Measurements from ENCODE around the gene MORN1.

MORN1 gene

GRCh38 chr1:2300851-2301606, 90.3 kb downstream of the MORN1 start:
- TF ChIP-seq MAX (IDR thresholded peaks at IDR 0.05) (no peak), TAF1 (IDR thresholded peaks at IDR 0.05; ENCODE audit: low read depth) (no peak), RAD21 (IDR thresholded peaks at IDR 0.05; ENCODE audit: low read depth) (no peak), CREB1 (IDR thresholded peaks at IDR 0.05; ENCODE audit: low read depth) (no peak), YY1 (IDR thresholded peaks at IDR 0.05; ENCODE audit: low read depth) (no peak), TEAD4 (IDR thresholded peaks at IDR 0.05) (no peak), ZBTB7A (IDR thresholded peaks at IDR 0.05; ENCODE audit: low read depth) (no peak), FOXM1 (IDR thresholded peaks at IDR 0.05; ENCODE audit: borderline replicate concordance, low read depth) (no peak), EGR1 (IDR thresholded peaks at IDR 0.05) (no peak), TCF12 (IDR thresholded peaks at IDR 0.05; ENCODE audit: low read depth) (no peak)

GRCh38 chr1:2300004-2300771, 91.2 kb downstream of the MORN1 start:
- TF ChIP-seq YY1 (IDR thresholded peaks at IDR 0.05; ENCODE audit: low read depth), result no peak
- no peak for TF ChIP-seq NFIC (IDR thresholded peaks at IDR 0.05)
- no peak for TF ChIP-seq CREB1 (IDR thresholded peaks at IDR 0.05; ENCODE audit: low read depth)
- TF ChIP-seq RAD21 (IDR thresholded peaks at IDR 0.05; ENCODE audit: low read depth), result no peak
- no peak for TF ChIP-seq REST (IDR thresholded peaks at IDR 0.05; ENCODE audit: low read depth)
- TF ChIP-seq TEAD4 (IDR thresholded peaks at IDR 0.05), result no peak
- TF ChIP-seq ZBTB7A (IDR thresholded peaks at IDR 0.05; ENCODE audit: low read depth), result no peak
- no peak for TF ChIP-seq TCF12 (IDR thresholded peaks at IDR 0.05; ENCODE audit: low read depth)
- TF ChIP-seq FOXM1 (IDR thresholded peaks at IDR 0.05; ENCODE audit: borderline replicate concordance, low read depth), result no peak
- TF ChIP-seq CEBPB (IDR thresholded peaks at IDR 0.05), result no peak
- TF ChIP-seq EGR1 (IDR thresholded peaks at IDR 0.05), result no peak
- no peak for TF ChIP-seq USF1 (IDR thresholded peaks at IDR 0.05)
- no peak for TF ChIP-seq TAF1 (IDR thresholded peaks at IDR 0.05; ENCODE audit: low read depth)
- no peak for TF ChIP-seq EP300 (IDR thresholded peaks at IDR 0.05; ENCODE audit: borderline replicate concordance)

- no peak for TF ChIP-seq EGR1 (IDR thresholded peaks at IDR 0.05)
- no peak for TF ChIP-seq CEBPB (IDR thresholded peaks at IDR 0.05)
- no peak for TF ChIP-seq NFIC (IDR thresholded peaks at IDR 0.05)
- no peak for TF ChIP-seq TAF1 (IDR thresholded peaks at IDR 0.05; ENCODE audit: low read depth)
- TF ChIP-seq ZBTB7A (IDR thresholded peaks at IDR 0.05; ENCODE audit: low read depth), result no peak
- TF ChIP-seq EP300 (IDR thresholded peaks at IDR 0.05; ENCODE audit: borderline replicate concordance), result no peak
- no peak for TF ChIP-seq YY1 (IDR thresholded peaks at IDR 0.05; ENCODE audit: low read depth)
- no peak for TF ChIP-seq REST (IDR thresholded peaks at IDR 0.05; ENCODE audit: low read depth)
- TF ChIP-seq USF1 (IDR thresholded peaks at IDR 0.05), result no peak
- TF ChIP-seq TEAD4 (IDR thresholded peaks at IDR 0.05), result no peak
- no peak for TF ChIP-seq TCF12 (IDR thresholded peaks at IDR 0.05; ENCODE audit: low read depth)
- TF ChIP-seq MAX (IDR thresholded peaks at IDR 0.05), result no peak
- no peak for TF ChIP-seq FOXM1 (IDR thresholded peaks at IDR 0.05; ENCODE audit: borderline replicate concordance, low read depth)
- no peak for TF ChIP-seq CREB1 (IDR thresholded peaks at IDR 0.05; ENCODE audit: low read depth)
Observed at GRCh38 chr1:2299131-2299627, 92.2 kb downstream of the MORN1 start.

- no peak for TF ChIP-seq CREB1 (IDR thresholded peaks at IDR 0.05; ENCODE audit: low read depth)
- TF ChIP-seq ZBTB7A (IDR thresholded peaks at IDR 0.05; ENCODE audit: low read depth), result no peak
- no peak for TF ChIP-seq CEBPB (IDR thresholded peaks at IDR 0.05)
- TF ChIP-seq EGR1 (IDR thresholded peaks at IDR 0.05), result no peak
- TF ChIP-seq RAD21 (IDR thresholded peaks at IDR 0.05; ENCODE audit: low read depth), result no peak
- TF ChIP-seq REST (IDR thresholded peaks at IDR 0.05; ENCODE audit: low read depth), result no peak
- no peak for TF ChIP-seq FOXM1 (IDR thresholded peaks at IDR 0.05; ENCODE audit: borderline replicate concordance, low read depth)
- TF ChIP-seq EP300 (IDR thresholded peaks at IDR 0.05; ENCODE audit: borderline replicate concordance), result no peak
- no peak for TF ChIP-seq YY1 (IDR thresholded peaks at IDR 0.05; ENCODE audit: low read depth)
Observed at GRCh38 chr1:2298685-2299084, 92.7 kb downstream of the MORN1 start.
